HCT116 (cell line): Measurements from ENCODE around the gene TMEM81. TPM values are rescaled to one million over a fixed set of nuclear protein-coding genes. Genes with fewer than 3 reads are reported as not detected.

ENCODE experiments used
- ATAC-seq: fragments of 200-7000 bp; cut with Tn5 transposase; 2 replicates; pipeline ENCODE4 v1.9.1; 2020; ENCODE audit warnings: mild to moderate bottlenecking, moderate library complexity
- BruUV-seq: library from RNA; stranded (reverse); fragments of 400-500 nt; replicated peaks from 2 replicates; lab custom pipeline; 2021; lab: Mats Ljungman, UMichigan
- CTCF ChIA-PET: fragments of 300-600 bp; sonication (Branson Sonifier 250); formaldehyde crosslinking; loops from one replicate; lab custom pipeline; 2021; ENCODE audit warnings: antibody characterized with exemption; lab: Charles Lee
- POLR2A ChIA-PET: fragments of 300-600, 350-600 bp; sonication (Branson Sonifier 250); formaldehyde crosslinking; loops from one replicate; lab custom pipeline; 2021; ENCODE audit warnings: antibody characterized with exemption; lab: Charles Lee
- RAD21 ChIA-PET, 2 experiments: fragments of 300-600 bp; sonication (Branson Sonifier 250); formaldehyde crosslinking; loops; one replicate each; lab custom pipeline; 2023; ENCODE audit warnings: low total read pairs in 2 of 2; ENCODE audit not compliant: uncharacterized antibody in 2 of 2, unreplicated experiment in 2 of 2, low non-redundant PET in 1 of 2; lab: Charles Lee
- DNase-seq: peaks from one replicate; pipeline ENCODE4 v3.0.0-alpha.2; 2010; ENCODE audit warnings: low read depth, low spot score
- H2AFZ ChIP-seq: fragments of 200-600 bp; shearing (Covaris generic), sonication (generic); 2 replicates; pipeline ENCODE4 v1.6.1; 2017; ENCODE audit warnings: low read depth, mixed run types, mixed read lengths, antibody characterized with exemption, low read length; ENCODE audit not compliant: poor library complexity, severe bottlenecking
- H3K27ac ChIP-seq: 2 replicates; pipeline ENCODE4 v1.5.1; 2012; ENCODE audit warnings: low read depth, low read length
- H3K27me3 ChIP-seq: fragments of 200-600 bp; sonication (generic); 2 replicates; pipeline ENCODE4 v1.6.1; 2016; ENCODE audit warnings: mixed run types, low read length, mixed read lengths; ENCODE audit not compliant: insufficient read depth
- H3K36me3 ChIP-seq, 2 experiments: fragments of 200-500 bp in 1 of 2; fragments of 200-600 bp in 1 of 2; sonication (Bioruptor generic) in 1 of 2; sonication (generic) in 1 of 2; 2 replicates each; pipeline versions ENCODE4 v1.5.1 to v1.6.1; 2014 to 2016; ENCODE audit warnings: low read length in 2 of 2, inconsistent platforms in 1 of 2, mixed read lengths in 1 of 2, mixed run types in 1 of 2; ENCODE audit not compliant: insufficient read depth in 2 of 2, control insufficient read depth in 1 of 2
- H3K4me1 ChIP-seq, 2 experiments: fragments of 200-600 bp in 1 of 2; sonication (generic) in 1 of 2; 2 replicates each; pipeline versions ENCODE4 v1.5.1 to v1.6.1; 2012 to 2017; ENCODE audit warnings: low read length in 2 of 2, inconsistent platforms in 1 of 2, mild to moderate bottlenecking in 1 of 2, mixed read lengths in 1 of 2, mixed run types in 1 of 2, moderate library complexity in 1 of 2; ENCODE audit not compliant: insufficient read depth in 2 of 2, control insufficient read depth in 1 of 2
- H3K4me2 ChIP-seq: fragments of 200-600 bp; sonication (generic); 2 replicates; pipeline ENCODE4 v1.6.1; 2017; ENCODE audit warnings: mixed run types, low read length, mixed read lengths
- H3K4me3 ChIP-seq, 2 experiments: fragments of 200-600 bp in 1 of 2; sonication (generic) in 1 of 2; replicated peaks in 1 of 2; 2 replicates each; pipeline ENCODE4 v1.5.1; 2011 to 2016; ENCODE audit warnings: low read length in 2 of 2, control low read depth in 1 of 2, low read depth in 1 of 2, mild to moderate bottlenecking in 1 of 2, mixed read lengths in 1 of 2, mixed run types in 1 of 2
- H3K79me2 ChIP-seq: fragments of 200-600 bp; sonication (generic); 2 replicates; pipeline ENCODE4 v1.6.1; 2017; ENCODE audit warnings: mild to moderate bottlenecking, mixed run types, low read length, moderate library complexity, mixed read lengths; ENCODE audit not compliant: insufficient read depth
- H3K9ac ChIP-seq: fragments of 200-600 bp; sonication (generic); 2 replicates; pipeline ENCODE4 v1.6.1; 2016; ENCODE audit warnings: low read length, mixed read lengths
- H3K9me2 ChIP-seq: fragments of 200-600 bp; sonication (generic), shearing (Covaris generic); 2 replicates; pipeline ENCODE4 v1.6.1; 2017; ENCODE audit warnings: mixed run types, mild to moderate bottlenecking, moderate library complexity; ENCODE audit not compliant: insufficient read depth
- H3K9me3 ChIP-seq, 2 experiments: fragments of 200-500 bp in 1 of 2; fragments of 200-600 bp in 1 of 2; sonication (Bioruptor generic) in 1 of 2; sonication (generic) in 1 of 2; 2 replicates each; pipeline ENCODE4 v1.6.1; 2014 to 2017; ENCODE audit warnings: low read length in 2 of 2, mixed read lengths in 2 of 2, inconsistent platforms in 1 of 2, low read depth in 1 of 2, mild to moderate bottlenecking in 1 of 2, mixed run types in 1 of 2, moderate library complexity in 1 of 2; ENCODE audit not compliant: control insufficient read depth in 1 of 2, insufficient read depth in 1 of 2
- H4K20me1 ChIP-seq: fragments of 200-600 bp; sonication (generic), shearing (Covaris generic); 2 replicates; pipeline ENCODE4 v1.6.1; 2017; ENCODE audit warnings: mixed run types, mild to moderate bottlenecking, moderate library complexity; ENCODE audit not compliant: insufficient read depth
- CEBPB ChIP-seq: IDR thresholded peaks from 2 replicates; pipeline ENCODE4 v1.6.1; 2012; ENCODE audit warnings: low read depth
- EGR1 ChIP-seq: IDR thresholded peaks from 2 replicates; pipeline ENCODE4 v1.6.1; 2012; ENCODE audit warnings: low read depth
- EZH2 ChIP-seq: fragments of 200-600 bp; sonication (generic); IDR thresholded peaks from 2 replicates; pipeline ENCODE4 v1.6.1; 2017; ENCODE audit warnings: antibody characterized with exemption, mixed run types
- EZH2phosphoT487 ChIP-seq: fragments of 200-600 bp; IDR thresholded peaks from 2 replicates; pipeline ENCODE4 v1.6.1; 2018; ENCODE audit warnings: antibody characterized with exemption, borderline replicate concordance
- FOSL1 ChIP-seq: IDR thresholded peaks from 2 replicates; pipeline ENCODE4 v1.6.1; 2012; ENCODE audit warnings: low read depth
- JUND ChIP-seq: IDR thresholded peaks from 2 replicates; pipeline ENCODE4 v1.6.1; 2012
- POLR2A ChIP-seq: IDR thresholded peaks from 2 replicates; pipeline ENCODE4 v1.7.0; 2011; ENCODE audit warnings: borderline replicate concordance; ENCODE audit not compliant: insufficient read depth, insufficient read length; ENCODE audit errors: extremely low read depth
- POLR2AphosphoS5 ChIP-seq: IDR thresholded peaks from 2 replicates; pipeline ENCODE4 v1.6.1; 2011; ENCODE audit warnings: mild to moderate bottlenecking, low read depth, low read length, moderate library complexity
- SP1 ChIP-seq: IDR thresholded peaks from 2 replicates; pipeline ENCODE4 v1.6.1; 2012; ENCODE audit warnings: low read depth
- TCF7L2 ChIP-seq: IDR thresholded peaks from 2 replicates; pipeline ENCODE4 v1.7.0; 2011; ENCODE audit warnings: borderline replicate concordance, inconsistent platforms; ENCODE audit not compliant: insufficient read depth, insufficient read length; ENCODE audit errors: extremely low read depth
- YY1 ChIP-seq: IDR thresholded peaks from 2 replicates; pipeline ENCODE4 v1.6.1; 2011; ENCODE audit warnings: low read length, low read depth, moderate library complexity, mild to moderate bottlenecking; ENCODE audit not compliant: insufficient replicate concordance; ENCODE audit errors: extremely low read depth
- ZNF274 ChIP-seq: fragments of 200-500 bp; sonication (Bioruptor generic); IDR thresholded peaks from 2 replicates; pipeline ENCODE4 v1.6.1; 2014; ENCODE audit warnings: mild to moderate bottlenecking, low read depth, low read length, inconsistent platforms
- intact Hi-C: fragments of 100-400 bp; cut with micrococcal nuclease; formaldehyde crosslinking; loops from 2 replicates; pipeline ENCODE4 v1.10.0; 2022
- total RNA-seq: library from RNA; stranded (reverse); gene quantifications from one replicate; pipeline ENCODE4 v1.2.1, GENCODE V29; 2021; ENCODE audit not compliant: unreplicated experiment
- TF ChIP-seq, protein P1 (sequence below): IDR thresholded peaks from 2 replicates; pipeline ENCODE4 v1.6.1; 2011; ENCODE audit warnings: mild to moderate bottlenecking, low read length, moderate library complexity; ENCODE audit not compliant: insufficient replicate concordance; ENCODE audit errors: extremely low read depth
- TF ChIP-seq, protein P2 (sequence below): IDR thresholded peaks from 2 replicates; pipeline ENCODE4 v1.6.1; 2012

TMEM81 gene
- total RNA-seq, 1 experiment from 2014 or later: 4.9 TPM

GRCh38 chr1:205047764-205048231 lies 36.5 kb downstream of the TMEM81 start:
- TF ChIP-seq POLR2AphosphoS5 (no peak), EZH2 (no peak)
- Histone ChIP-seq H3K4me3 (no peak overlapping the region), H3K79me2 (no peaks in the 10 kb centered on the region), H3K9me3 (no peaks in the 10 kb centered on the region), H3K4me2 (no peak overlapping the region), H3K9me2 (no peaks in the 10 kb centered on the region), H3K4me1 (no peaks in the 10 kb centered on the region), H3K27ac (no peak overlapping the region), H2AFZ (no peak overlapping the region), H3K9ac (no peak overlapping the region), H3K36me3 (no peaks in the 10 kb centered on the region), H3K27me3 (peaks cover 36% of the 10 kb centered on the region; the same call in 1 of the 2 replicates), H4K20me1 (no peaks in the 10 kb centered on the region)
- ChIA-PET RAD21 (no interaction called here), CTCF (interaction anchor here (1.9 to 2.0 kb wide), 2 partner anchors 14 kb away, joined by 6 to 9 read pairs; no protein-coding TSS in a partner anchor), POLR2A (no interaction called here)
- intact Hi-C loops: no loop called here
- ATAC-seq (no peak), DNase-seq (no peak)
- no TSS peak for BruUV-seq

DNA sequence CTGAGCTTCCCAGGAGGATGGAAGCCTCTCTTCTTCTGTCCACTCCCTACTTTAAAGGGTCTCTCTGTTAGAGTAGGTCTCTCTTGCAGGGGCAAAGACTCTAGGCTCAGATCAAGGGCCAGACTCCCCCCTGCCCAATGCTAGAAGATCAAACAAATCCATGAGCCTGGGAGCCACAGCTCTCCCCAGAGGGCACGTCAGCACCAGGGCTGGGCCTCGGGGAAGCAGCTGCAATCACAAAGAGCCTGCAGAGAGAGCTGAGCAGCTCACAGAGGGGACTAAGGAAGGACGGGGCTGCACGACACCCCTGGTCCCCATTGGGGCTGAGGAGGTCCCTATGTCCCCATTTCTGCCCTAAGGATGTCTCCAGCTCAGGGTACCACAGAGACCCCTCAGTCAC lies 37.4 kb downstream of the TMEM81 start:
- peaks cover 36% of the 10 kb centered on the region; the same call in 1 of the 2 replicates for H3K27me3 ChIP-seq

More for the DNA sequence above, 37.4 kb downstream of the TMEM81 start:
- H2AFZ ChIP-seq: no peak overlapping the region
- H3K4me1 ChIP-seq: no peaks in the 10 kb centered on the region
- H3K36me3 ChIP-seq: no peaks in the 10 kb centered on the region
- H3K9ac ChIP-seq: no peak overlapping the region
- no TSS peak for BruUV-seq
- ATAC-seq (no peak), DNase-seq (no peak)
- TF ChIP-seq SP1 (no peak), POLR2AphosphoS5 (no peak), POLR2A (no peak), FOSL1 (no peak), JUND (no peak), EZH2phosphoT487 (no peak), YY1 (no peak), EZH2 (no peak), CEBPB (no peak), ZNF274 (no peak), EGR1 (no peak), TCF7L2 (no peak)
- TF ChIP-seq, protein P1, sequence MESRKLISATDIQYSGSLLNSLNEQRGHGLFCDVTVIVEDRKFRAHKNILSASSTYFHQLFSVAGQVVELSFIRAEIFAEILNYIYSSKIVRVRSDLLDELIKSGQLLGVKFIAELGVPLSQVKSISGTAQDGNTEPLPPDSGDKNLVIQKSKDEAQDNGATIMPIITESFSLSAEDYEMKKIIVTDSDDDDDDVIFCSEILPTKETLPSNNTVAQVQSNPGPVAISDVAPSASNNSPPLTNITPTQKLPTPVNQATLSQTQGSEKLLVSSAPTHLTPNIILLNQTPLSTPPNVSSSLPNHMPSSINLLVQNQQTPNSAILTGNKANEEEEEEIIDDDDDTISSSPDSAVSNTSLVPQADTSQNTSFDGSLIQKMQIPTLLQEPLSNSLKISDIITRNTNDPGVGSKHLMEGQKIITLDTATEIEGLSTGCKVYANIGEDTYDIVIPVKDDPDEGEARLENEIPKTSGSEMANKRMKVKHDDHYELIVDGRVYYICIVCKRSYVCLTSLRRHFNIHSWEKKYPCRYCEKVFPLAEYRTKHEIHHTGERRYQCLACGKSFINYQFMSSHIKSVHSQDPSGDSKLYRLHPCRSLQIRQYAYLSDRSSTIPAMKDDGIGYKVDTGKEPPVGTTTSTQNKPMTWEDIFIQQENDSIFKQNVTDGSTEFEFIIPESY: no peak
- TF ChIP-seq, protein P2, sequence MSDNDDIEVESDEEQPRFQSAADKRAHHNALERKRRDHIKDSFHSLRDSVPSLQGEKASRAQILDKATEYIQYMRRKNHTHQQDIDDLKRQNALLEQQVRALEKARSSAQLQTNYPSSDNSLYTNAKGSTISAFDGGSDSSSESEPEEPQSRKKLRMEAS: no peak
- no peaks in the 10 kb centered on the region for H3K9me2 ChIP-seq
- ChIA-PET CTCF (interaction anchor here (2.0 kb wide), 1 partner anchor 15 kb away, joined by 9 read pairs; no protein-coding TSS in a partner anchor), RAD21 (interaction anchor here in 1 of 2 experiments (0.5 kb wide), 1 partner anchor 273 kb away, joined by 3 read pairs; no protein-coding TSS in a partner anchor), POLR2A (no interaction called here)
- H3K4me2 ChIP-seq: no peak overlapping the region
- intact Hi-C loops: no loop called here
- H3K27ac ChIP-seq: no peak overlapping the region
- H3K9me3 ChIP-seq: no peaks in the 10 kb centered on the region
- H3K4me3 ChIP-seq: no peak overlapping the region
- H3K79me2 ChIP-seq: no peaks in the 10 kb centered on the region
- H4K20me1 ChIP-seq: no peaks in the 10 kb centered on the region
